Measurements from ENCODE around the gene ZNF865. TPM values are rescaled to one million over a fixed set of nuclear protein-coding genes. Genes with fewer than 3 reads are reported as not detected.

Gene ZNF865
- total and polyA plus RNA-seq, 10 of the 15 experiments (the other 5 are each of a cell fraction or from before 2014, with no cell fraction given) = 0.02 to 18.3 (median 0.90) TPM

GRCh38 chr19:55599842-55600661, 5.4 kb upstream of the ZNF865 start, which contains the start of gene ZNF524 (continued):
- no peak for TF ChIP-seq TBL1XR1 (IDR thresholded peaks at IDR 0.05; ENCODE audit: low read depth, low read length)
- TF ChIP-seq POLR2A (IDR thresholded peaks at IDR 0.05; ENCODE audit: low read depth, low read length) = peak; percentile 74
- no peak for TF ChIP-seq ZBTB40 (IDR thresholded peaks at IDR 0.05; ENCODE audit: borderline replicate concordance)
- no peak for TF ChIP-seq TARDBP (IDR thresholded peaks at IDR 0.05; ENCODE audit: borderline replicate concordance)
- no peak for TF ChIP-seq JUND (IDR thresholded peaks at IDR 0.05; ENCODE audit: low read depth, low read length)
- peak; percentile 45; the same call in 1 of the 2 replicates for TF ChIP-seq TCF12 (IDR thresholded peaks at IDR 0.05; ENCODE audit: low read depth, low read length)
- no peak for TF ChIP-seq CEBPZ (IDR thresholded peaks at IDR 0.05; ENCODE audit: low read depth, low read length)
- no peak for TF ChIP-seq ATF7 (IDR thresholded peaks at IDR 0.05; ENCODE audit: low read depth)
- no peak for TF ChIP-seq RAD51 (IDR thresholded peaks at IDR 0.05)
- TF ChIP-seq CUX1 (IDR thresholded peaks at IDR 0.05; ENCODE audit: insufficient replicate concordance, low read depth, low read length) = no peak
- no peak for TF ChIP-seq FOXM1 (IDR thresholded peaks at IDR 0.05; ENCODE audit: low read depth, low read length)
- TF ChIP-seq EGR1 (IDR thresholded peaks at IDR 0.05; ENCODE audit: borderline replicate concordance in 1 of 2, low read depth in 2 of 2, low read length in 2 of 2) = peak in 1 of 2 experiments; percentile 94; a peak in 2 of 3 replicates
- TF ChIP-seq USF2 (IDR thresholded peaks at IDR 0.05; ENCODE audit: borderline replicate concordance, low read depth, low read length) = no peak
- no peak for TF ChIP-seq CHD1 (IDR thresholded peaks at IDR 0.05; ENCODE audit: low read depth, low read length)
- 0 out of 2 replicates have a peak, but pooled peaks have one; percentile 42 for TF ChIP-seq NR2F1 (conservative IDR thresholded peaks at IDR 0.05)
